Cardiac muscle cell (in vitro differentiated cells and primary cell): Measurements from ENCODE around the gene NKD2. TPM values are rescaled to one million over a fixed set of nuclear protein-coding genes. Genes with fewer than 3 reads are reported as not detected.

Experiments
- DNase-seq, 2 donors: peaks; one replicate each; pipeline versions ENCODE4 v3.0.0 to v3.0.0-alpha.2; 2010 to 2017; ENCODE audit warnings: low read depth in 1 of 2, low spot score in 1 of 2
- H3K27ac ChIP-seq: fragments of 200-600 bp; sonication (generic); 2 replicates; pipeline ENCODE4 v1.5.1; 2016
- H3K27me3 ChIP-seq: fragments of 200-600 bp; sonication (generic); 2 replicates; pipeline ENCODE4 v1.6.0; 2016; ENCODE audit warnings: control low read depth
- H3K36me3 ChIP-seq: fragments of 200-600 bp; sonication (generic); 2 replicates; pipeline ENCODE4 v1.5.1; 2016; ENCODE audit warnings: control low read depth
- H3K4me1 ChIP-seq: fragments of 200-600 bp; sonication (generic); 2 replicates; pipeline ENCODE4 v1.8.1; 2017; ENCODE audit warnings: low read depth, mild to moderate bottlenecking, mixed run types
- H3K4me3 ChIP-seq: fragments of 200-600 bp; sonication (generic); 2 replicates; pipeline ENCODE4 v1.5.1; 2016; ENCODE audit warnings: mild to moderate bottlenecking
- H3K9me3 ChIP-seq: fragments of 200-600 bp; sonication (generic); 2 replicates; pipeline ENCODE4 v1.5.1; 2017; ENCODE audit warnings: low read depth, mild to moderate bottlenecking, control low read depth
- polyA plus RNA-seq: library from polyadenylated mRNA; unstranded; fragments of >200 nt; fragmentation: Nextera tagmentation; extraction: Ambion mirVana; gene quantifications from 2 replicates; pipeline ENCODE4 v1.2.1, GENCODE V29; 2016
- total RNA-seq: library from RNA; depleted of rRNA; stranded (reverse); fragments of >200 nt; gene quantifications from 2 replicates; pipeline ENCODE4 v1.2.3, GENCODE V29; 2016
- TF ChIP-seq, protein P1 (sequence below): IDR thresholded peaks from 2 replicates; pipeline ENCODE4 v1.5.1; 2012; ENCODE audit warnings: low read depth, mild to moderate bottlenecking, low read length

NKD2 gene
- total and polyA plus RNA-seq, 2 experiments from 2014 or later: 3.4 to 3.9 TPM

DNA sequence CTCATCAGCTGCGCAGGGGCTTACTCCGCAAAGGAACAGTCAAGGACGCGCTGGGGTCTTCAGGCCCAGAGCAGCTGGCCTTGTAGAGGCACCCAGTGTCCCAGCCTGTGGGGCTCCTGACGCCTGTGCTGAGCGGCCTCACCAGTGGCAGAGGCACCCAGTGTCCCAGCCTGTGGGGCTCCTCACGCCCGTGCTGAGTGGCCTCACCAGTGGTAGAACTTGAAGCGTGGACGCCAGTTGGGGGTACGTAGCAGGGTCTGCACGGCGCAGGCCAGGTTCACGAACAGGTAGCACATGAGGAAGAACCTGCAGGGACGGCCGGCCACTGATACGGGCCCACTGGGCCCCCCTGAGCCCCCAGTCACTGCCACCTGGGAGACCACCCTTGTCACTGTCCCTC lies 67.3 kb downstream of the NKD2 start:
- Histone ChIP-seq H3K27ac (no peak overlapping the region), H3K9me3 (no peaks in the 10 kb centered on the region), H3K36me3 (peaks cover 6% of the 10 kb centered on the region), H3K4me3 (no peak overlapping the region), H3K27me3 (no peaks in the 10 kb centered on the region), H3K4me1 (no peaks in the 10 kb centered on the region)
- TF ChIP-seq, protein P1, sequence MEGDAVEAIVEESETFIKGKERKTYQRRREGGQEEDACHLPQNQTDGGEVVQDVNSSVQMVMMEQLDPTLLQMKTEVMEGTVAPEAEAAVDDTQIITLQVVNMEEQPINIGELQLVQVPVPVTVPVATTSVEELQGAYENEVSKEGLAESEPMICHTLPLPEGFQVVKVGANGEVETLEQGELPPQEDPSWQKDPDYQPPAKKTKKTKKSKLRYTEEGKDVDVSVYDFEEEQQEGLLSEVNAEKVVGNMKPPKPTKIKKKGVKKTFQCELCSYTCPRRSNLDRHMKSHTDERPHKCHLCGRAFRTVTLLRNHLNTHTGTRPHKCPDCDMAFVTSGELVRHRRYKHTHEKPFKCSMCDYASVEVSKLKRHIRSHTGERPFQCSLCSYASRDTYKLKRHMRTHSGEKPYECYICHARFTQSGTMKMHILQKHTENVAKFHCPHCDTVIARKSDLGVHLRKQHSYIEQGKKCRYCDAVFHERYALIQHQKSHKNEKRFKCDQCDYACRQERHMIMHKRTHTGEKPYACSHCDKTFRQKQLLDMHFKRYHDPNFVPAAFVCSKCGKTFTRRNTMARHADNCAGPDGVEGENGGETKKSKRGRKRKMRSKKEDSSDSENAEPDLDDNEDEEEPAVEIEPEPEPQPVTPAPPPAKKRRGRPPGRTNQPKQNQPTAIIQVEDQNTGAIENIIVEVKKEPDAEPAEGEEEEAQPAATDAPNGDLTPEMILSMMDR: no peak
- DNase-seq: no peak

DNA sequence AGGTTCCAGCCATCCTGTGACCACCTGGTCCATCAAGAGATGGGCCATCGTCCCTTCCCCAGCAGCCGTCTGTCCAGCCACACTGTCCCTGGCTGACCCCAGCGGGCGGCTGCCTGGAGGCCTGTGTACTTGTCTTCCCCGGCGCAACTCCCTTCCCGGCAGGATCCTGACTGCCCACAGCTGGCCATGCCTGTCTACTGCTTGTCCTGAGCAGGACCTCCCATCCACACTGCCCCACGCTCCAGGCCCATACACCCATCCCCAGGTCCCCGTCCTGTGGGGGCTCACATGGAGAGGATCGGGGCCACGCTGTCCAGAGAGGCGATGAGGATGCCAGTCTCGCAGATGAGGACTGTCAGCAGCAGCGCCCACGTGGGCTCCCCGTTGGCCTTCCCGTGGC lies 67.8 kb downstream of the NKD2 start:
- Histone ChIP-seq H3K27me3 (no peaks in the 10 kb centered on the region), H3K4me1 (no peaks in the 10 kb centered on the region), H3K27ac (no peak overlapping the region), H3K4me3 (no peak overlapping the region), H3K9me3 (no peaks in the 10 kb centered on the region), H3K36me3 (peaks cover 6% of the 10 kb centered on the region)
- no peak for DNase-seq
- TF ChIP-seq, protein P1: no peak

DNA sequence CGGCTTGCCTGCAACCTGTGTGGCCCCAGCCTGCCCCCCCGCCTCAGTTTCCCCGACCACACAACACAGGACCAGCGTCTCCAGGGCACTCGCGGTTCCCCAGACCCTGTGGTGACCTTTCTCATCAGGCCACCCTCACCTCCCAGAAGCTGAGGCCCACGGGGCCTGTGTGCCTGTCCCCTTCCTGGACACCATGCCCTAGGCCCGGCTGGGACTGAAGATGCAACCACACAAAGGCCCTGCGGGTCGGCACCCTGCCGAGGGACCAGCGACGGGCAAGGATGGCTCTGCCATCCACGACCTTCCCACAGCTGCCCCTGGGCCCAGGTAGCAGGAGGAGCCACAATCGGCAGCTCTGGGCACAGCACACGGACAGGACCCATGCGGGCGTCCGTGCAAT lies 68.4 kb downstream of the NKD2 start:
- H3K9me3 ChIP-seq: no peaks in the 10 kb centered on the region
- TF ChIP-seq, protein P1: no peak
- no peaks in the 10 kb centered on the region for H3K4me1 ChIP-seq
- H3K27me3 ChIP-seq: no peaks in the 10 kb centered on the region
- no peak overlapping the region for H3K27ac ChIP-seq
- peaks cover 6% of the 10 kb centered on the region for H3K36me3 ChIP-seq
- no peak overlapping the region for H3K4me3 ChIP-seq
- DNase-seq: no peak

DNA sequence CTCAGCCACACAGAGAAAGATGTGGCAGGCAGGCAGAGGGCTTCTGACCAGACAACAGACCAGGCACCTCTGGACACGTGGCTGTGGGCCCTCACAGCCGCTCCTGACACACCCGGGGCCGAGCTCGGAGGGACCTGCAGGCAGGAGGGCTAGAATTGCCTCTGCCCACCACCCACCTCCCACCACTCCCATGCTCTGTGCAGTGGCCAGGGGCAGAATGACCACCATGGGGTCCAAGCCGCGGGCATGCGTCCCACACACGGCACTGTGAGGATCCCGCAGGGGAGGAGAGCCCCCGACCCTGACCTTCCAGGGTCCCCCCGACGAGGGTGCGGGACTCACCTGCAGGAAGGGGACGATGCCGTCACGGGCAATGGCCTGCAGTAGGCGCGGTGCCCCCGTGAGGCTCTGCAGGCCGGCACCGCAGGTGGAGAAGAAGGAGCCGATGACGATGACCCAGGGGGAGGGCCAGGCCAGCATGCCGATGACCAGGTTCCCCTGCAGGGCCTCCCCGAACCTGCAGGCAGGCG lies 69.0 kb downstream of the NKD2 start:
- Histone ChIP-seq H3K4me3 (no peak overlapping the region), H3K4me1 (no peaks in the 10 kb centered on the region), H3K27ac (no peak overlapping the region), H3K36me3 (peaks cover 6% of the 10 kb centered on the region), H3K9me3 (no peaks in the 10 kb centered on the region), H3K27me3 (no peaks in the 10 kb centered on the region)
- TF ChIP-seq, protein P1: no peak
- no peak for DNase-seq

DNA sequence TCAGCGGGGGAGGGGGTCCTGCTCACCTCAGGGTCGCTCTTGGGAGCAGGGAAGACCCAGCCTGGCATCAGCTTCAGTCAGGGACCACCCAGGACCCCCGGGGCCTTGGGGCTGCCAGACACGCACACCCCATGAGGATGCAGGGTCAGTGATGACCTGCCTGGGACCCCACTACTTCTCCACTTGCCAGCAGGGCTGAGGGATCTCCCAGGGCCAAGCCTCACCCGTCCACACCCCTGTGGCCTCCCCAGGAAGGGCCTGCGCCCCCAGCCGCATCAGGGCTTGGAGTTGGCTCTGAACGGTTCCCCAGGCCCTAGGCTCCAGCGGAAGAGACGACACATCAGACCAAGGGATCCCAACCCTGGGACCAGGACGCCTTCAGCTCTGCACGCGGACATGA lies 69.6 kb downstream of the NKD2 start:
- Histone ChIP-seq H3K4me1 (no peaks in the 10 kb centered on the region), H3K9me3 (no peaks in the 10 kb centered on the region), H3K4me3 (no peak overlapping the region), H3K36me3 (peaks cover 6% of the 10 kb centered on the region), H3K27me3 (no peaks in the 10 kb centered on the region), H3K27ac (no peak overlapping the region)
- TF ChIP-seq, protein P1: no peak
- no peak for DNase-seq

DNA sequence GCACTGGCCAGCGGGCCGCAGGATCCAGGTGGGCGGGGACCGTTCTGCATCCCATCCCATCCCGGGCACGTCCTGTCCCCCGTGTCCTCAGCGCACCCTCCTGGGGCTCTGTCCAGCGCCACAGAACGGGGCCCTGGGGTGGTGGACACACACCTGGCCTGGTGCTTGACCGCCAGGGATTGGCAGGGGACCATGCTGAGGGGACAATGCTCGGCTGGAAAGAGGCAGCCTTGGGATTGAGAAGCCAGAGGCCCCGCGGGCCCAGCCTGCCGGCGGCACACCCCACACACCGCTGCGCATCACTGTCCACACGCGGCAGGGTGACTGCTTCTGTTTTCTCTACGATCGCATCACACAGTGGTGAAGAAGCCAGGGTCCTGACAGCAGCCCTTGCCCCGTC lies 70.2 kb downstream of the NKD2 start:
- H3K27ac ChIP-seq: no peak overlapping the region
- no peaks in the 10 kb centered on the region for H3K4me1 ChIP-seq
- TF ChIP-seq, protein P1: no peak
- no peak for DNase-seq
- peaks cover 2% of the 10 kb centered on the region for H3K36me3 ChIP-seq
- H3K27me3 ChIP-seq: no peaks in the 10 kb centered on the region
- H3K4me3 ChIP-seq: no peak overlapping the region
- H3K9me3 ChIP-seq: no peaks in the 10 kb centered on the region
